CD4-positive, alpha-beta T cell treated with Interleukin-4 for 1 hour (primary cell): ENCODE measurements around the gene TTC34.
A peak's percentile ranks its signal among the peaks of the same experiment; 100 is the strongest.

ENCODE experiments used
- DNase-seq, 2 donors: peaks; one replicate each; pipeline ENCODE4 v3.0.0-alpha.2; 2020 to 2022

Gene TTC34

DNA sequence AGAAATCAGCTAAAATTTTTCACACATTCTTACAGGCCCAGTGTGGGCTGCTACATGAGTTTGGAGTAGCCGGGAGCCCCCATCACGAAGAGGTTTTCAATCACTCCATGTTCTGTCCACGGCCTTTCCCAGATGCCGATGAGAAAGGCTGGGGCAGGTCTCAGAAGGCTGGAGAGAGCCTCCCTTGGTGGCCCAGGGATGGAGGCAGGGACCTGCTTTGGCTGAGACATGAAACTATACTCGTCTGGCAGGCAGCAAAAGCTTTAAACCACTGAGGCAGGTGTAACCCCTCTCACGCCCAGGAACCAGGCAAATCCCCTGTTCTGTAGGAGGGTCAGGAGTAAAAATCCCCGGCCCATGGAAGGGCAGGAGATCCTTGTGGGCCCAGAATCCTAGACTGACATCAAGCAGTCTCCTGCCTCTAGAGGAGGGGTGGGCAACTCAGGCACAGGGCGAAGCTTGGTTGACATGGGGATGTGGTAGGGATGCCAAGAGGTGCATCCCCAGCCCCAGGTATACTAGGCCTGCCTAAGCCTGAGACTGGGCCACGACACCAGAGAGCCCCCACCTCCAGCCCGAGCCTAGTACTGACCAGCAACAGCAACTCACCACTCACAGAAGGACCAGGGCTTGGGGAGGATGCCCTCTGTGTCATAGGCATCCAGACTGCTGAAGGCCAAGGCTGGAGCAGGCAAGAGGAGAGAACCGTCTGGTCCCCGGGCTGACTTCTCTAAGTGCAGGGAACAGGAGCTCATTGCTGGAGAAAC lies 177.7 kb downstream of the TTC34 start:
- DNase-seq: no peak

DNA sequence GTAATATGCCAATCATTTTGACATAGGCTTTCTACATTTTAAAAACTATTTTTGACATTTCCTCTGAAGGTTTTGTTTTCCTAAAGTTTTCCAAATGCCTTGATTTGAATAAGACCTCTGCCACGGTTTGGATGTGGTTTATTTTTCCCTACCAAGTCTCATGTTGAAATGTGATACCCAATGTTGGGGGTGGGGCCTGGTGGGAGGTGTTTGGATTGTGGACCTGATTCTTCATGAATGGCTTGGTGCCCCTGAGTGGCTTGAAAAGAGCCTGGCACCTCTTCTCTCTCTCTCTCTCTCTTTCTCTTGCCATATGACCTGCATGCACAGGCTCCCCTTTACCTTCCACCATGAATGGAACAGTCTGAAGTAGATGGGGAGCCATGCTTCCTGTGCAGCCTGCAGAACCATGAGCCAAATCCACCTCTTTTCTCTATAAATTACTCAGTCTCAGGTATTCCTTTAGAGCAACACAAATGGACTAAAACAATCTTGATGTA lies 183.5 kb downstream of the TTC34 start:
- DNase-seq: no peak

DNA sequence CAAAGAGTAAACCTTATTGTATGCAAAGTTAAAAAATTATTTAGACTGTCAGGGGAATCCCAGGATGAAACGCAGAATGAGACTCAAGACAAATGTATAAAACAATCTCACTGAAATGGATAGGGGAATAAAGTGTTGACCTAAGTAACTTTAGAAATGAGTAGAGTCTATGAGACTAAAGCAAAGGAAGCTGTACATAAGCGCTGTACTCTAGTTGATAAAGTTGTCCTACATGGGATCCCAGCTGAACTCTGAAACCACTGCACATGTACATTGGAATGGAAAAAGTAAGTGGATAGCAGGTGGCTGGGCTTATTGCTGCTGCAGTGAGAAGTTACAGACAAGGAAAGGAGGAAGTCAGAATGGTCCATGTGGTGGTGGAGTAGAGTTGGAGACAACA lies 187.3 kb downstream of the TTC34 start:
- DNase-seq: no peak

DNA sequence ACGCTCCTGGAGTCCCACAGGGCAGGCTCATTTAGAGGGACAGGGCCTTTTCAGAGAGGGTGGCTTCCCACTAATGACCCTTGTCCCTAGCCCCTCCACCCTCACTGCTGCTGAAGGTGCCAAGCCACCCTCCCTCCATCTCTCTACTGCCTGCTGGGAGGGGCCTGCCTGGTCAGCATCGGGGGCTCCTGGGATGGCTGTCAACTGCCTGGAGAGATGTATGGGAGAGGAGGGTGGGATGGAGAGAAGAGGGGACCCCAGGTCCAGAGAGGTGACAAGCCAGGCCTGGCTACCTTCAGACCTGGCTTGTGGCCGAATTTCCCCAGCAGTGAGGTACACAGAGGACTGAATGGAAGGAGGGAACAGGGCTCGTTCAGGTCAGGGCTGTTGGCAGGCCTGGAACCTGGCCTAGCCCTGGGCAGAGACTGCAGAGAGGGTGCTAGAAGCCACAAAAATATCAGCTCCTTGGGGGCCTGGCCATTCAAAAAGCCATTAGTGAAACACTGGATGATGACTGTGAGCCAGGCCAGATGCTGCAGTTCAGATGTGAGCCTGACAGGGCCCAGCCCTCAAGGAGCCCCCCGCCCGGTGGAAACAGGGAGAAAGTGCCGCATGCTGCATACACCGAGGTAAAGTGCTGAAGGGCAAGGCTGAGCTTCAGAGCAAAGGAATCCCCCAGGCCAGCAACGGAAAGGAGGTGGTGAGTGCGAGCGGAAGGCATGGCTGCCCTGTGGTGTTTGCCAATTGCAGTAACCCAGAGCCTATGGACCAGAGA lies 188.7 kb downstream of the TTC34 start:
- no peak for DNase-seq

DNA sequence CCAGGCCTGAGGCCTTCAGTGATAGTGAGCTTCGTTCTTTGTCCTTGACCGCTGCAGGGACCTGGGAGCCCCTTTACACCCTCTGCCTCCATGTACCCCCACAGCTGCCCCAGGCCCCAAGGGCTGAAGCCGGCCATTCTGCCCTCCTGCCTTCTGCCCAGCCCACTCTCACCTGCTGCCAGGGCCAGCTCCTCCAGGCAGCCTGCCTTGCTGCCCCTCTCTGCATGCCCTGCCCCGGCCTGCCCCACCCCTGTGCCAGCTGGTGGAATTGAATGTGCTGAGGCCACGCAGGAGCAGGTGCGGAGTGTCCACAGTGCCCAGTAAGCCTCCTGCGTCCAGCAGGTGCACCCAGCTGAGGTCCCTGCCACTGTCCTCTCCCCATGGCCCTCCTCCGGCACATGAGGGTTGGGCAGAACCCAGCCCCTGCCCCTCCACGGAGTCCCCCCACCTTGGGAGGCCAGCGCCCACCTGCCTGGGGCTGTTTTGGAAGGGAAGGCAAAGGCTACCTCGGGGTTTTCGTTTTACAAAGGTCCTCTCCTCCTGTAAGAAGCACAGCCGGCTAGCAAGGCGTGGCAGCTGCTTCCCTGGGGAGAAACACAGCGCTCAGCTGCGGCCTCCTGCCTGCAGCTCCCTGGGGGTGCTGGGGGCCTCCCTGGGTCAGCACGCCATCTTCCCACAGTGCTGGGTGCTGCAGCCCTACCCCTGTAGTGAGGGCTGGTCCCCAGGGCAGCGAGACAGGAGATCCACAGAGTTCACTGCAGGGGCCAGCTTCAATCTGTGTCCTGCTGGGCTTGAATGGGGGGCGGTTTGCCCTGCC lies 189.7 kb downstream of the TTC34 start:
- DNase-seq: peak in 1 of 2 donors; percentile 9

DNA sequence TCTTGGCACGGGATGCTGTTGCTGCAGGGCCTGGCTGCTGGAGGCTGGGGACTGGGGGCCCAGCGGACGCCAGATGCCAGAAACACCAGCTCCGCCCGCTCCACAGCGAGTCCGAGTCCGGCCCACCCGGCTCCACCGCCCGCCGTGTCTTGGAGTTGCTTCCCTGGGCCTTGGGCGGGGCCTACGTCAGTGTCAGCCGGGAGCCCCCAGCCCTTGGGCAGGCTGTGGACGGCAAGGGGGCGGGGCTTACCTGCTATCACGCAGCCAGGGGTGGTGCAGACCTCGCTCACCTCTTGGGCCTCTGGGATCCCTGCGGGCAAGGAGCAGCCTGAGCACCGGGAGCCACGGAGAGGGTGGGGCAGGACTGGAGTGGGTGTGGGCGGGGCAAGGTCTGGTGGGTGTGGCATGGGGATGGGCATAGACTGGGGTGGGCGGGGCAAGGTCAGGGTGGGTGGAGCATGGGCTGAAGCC lies 190.4 kb downstream of the TTC34 start:
- DNase-seq: peak in 1 of 2 donors; percentile 14

DNA sequence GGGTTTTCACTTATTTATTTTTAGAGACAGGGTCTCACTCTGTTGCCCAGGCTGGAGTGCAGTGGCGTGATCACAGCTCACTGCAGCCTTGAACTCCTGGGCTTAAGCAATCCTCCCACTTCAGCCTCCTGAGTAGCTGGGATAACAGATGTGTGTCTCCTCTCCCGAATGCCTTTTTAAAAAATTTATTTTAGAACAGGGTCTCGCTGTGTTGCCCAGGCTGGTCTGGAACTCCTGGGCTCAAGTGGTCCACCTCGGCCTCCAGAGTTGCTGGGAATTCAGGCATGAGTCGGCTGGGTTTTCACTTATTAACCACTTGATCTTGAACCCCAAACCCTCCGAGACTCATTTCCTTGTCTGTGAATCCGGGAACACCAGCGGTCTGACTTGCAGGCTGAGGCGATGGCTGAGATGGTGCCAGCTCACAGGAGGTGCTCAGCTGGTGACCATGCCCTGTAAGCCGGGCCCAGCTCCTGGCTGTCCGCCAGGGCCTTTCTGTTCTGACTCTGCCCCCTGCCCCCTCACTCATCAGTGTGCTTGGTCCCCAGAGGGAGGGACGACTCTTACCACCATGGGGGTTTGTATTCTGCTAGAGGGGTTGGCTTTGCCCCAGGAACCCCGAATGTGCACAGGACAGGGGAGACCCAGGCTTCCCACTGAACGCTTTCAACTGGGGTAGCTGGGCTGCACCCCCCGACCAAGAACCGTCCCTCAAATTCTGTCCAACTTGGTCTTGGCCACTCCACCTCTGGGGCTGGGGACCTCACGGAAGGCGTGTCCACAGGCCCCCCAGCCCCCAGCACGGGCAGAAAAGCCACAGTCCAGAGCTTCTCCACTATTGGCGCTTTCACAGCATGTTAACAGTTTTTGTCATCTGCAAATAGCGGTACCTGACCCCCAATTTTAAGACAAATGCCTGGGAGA lies 191.2 kb downstream of the TTC34 start:
- peak in 1 of 2 donors; percentile 3 for DNase-seq

DNA sequence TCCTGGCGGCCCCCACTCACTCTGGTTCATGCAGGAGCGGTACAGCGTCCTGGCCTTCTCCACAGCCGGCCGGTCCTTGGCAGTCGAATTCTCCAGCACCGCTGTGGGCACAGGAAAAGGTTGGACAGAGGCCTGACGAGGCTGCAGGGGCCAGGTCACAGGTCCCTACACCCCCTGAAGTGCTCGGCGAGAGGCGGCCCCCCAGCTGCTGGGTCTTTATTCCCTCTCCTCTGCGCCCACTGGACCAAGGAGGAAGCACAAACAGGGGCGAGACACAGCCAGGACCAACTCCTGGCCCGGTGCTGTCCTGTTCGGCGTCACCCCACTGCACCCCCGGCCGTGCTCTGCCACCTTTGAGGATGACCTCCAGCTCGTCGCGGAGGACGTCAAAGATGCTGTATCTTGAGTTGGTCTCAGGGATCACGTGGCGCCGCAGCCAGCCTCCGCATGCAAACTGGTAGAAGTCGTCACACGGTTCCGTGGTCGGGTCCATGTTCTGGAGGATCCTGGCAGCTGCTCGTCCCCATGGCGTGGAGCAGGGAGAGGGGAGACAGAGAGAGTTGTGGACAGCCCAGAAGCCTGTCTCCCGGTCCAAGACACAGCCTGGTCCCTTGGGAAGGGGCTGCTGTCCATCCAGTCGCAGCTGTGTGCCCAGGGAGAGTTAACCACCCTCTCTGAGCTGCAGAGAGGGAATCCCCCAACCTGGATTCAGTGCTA lies 192.0 kb downstream of the TTC34 start:
- DNase-seq: peak in 1 of 2 donors; percentile 8

DNA sequence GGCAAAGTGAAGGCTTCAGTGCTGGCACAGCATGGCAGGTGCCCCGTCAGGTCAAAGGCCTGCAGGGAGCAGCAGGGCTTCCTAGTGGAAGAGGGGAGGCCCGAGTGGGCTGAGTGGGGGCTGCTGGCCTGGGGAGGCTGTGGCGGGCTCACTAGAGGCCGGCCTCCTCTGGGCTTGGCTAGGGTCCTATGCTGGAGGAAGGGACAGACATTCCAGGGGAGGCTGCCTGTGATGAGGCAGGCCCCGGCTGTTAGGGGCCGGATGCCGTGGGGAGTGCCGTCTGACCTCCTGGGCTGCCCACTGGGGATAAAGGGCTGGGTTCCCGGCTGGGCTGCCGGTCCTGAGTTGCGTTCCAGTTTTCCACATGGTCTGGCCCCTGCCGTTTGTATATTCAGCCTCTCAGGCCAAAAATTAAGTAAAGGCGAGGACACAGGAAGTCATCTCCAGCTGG lies 193.8 kb downstream of the TTC34 start:
- peak in 1 of 2 donors; percentile 8 for DNase-seq

DNA sequence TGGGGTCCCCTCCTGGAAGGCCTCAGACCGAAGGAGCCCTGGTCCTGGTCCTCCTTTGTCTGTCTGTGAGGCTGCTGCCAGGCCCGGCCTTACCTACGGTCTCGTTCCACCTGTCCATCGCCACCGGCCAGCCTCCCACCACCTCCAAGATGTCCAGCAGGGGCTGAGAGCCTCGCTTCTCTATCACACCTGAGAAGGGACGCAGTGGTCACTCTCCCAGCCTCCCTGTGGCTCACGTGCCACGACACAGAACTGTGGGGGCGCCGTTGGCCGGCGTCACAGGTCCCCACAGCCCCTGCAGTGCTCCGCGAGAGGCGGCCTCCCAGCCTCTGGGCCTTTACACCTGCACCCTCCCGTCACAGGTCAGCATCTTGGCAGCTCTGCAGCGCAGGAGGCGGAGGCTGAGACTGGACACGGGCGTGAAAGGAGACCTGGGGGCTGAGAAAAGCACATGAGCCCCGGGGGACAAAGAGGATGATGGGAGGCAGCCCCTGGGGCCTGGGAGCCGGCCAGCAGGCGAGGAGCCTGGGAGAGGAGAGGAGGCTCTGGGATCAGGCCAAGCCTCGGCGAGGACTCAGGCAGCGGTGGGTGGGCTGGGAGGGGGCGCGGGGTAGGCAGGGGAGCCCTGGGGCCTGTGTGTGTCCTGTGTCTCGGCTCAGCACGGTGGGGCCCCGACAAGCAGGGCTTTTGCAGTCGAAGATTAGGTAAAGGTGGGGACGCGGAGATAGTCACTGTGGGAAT lies 194.4 kb downstream of the TTC34 start:
- DNase-seq: peak in 1 of 2 donors; percentile 9

DNA sequence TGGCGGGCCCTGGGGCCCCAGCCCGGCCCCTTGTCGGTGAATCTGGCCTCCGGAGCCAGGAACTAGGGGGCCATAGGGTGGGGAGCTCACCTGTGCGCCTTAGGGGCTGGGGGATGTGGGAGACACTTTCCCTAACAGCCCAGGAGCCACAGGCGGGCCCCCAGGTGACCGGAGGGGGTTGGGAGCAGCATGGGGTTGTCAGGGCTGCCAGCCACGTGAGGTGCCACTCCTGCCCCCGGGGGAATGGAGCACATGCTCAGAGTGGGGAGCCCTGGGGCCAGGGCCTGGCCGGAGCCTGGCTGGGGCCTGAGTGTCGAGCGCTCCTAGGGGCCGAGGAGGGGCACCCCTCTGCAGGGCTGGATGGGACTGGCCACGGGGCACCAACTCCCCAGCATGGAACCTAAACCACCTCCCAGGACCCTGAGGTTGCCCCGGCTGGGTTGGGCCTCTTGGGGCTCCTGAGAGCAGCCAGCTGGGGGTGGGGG lies 195.1 kb downstream of the TTC34 start:
- DNase-seq: peak in 1 of 2 donors; percentile 6

DNA sequence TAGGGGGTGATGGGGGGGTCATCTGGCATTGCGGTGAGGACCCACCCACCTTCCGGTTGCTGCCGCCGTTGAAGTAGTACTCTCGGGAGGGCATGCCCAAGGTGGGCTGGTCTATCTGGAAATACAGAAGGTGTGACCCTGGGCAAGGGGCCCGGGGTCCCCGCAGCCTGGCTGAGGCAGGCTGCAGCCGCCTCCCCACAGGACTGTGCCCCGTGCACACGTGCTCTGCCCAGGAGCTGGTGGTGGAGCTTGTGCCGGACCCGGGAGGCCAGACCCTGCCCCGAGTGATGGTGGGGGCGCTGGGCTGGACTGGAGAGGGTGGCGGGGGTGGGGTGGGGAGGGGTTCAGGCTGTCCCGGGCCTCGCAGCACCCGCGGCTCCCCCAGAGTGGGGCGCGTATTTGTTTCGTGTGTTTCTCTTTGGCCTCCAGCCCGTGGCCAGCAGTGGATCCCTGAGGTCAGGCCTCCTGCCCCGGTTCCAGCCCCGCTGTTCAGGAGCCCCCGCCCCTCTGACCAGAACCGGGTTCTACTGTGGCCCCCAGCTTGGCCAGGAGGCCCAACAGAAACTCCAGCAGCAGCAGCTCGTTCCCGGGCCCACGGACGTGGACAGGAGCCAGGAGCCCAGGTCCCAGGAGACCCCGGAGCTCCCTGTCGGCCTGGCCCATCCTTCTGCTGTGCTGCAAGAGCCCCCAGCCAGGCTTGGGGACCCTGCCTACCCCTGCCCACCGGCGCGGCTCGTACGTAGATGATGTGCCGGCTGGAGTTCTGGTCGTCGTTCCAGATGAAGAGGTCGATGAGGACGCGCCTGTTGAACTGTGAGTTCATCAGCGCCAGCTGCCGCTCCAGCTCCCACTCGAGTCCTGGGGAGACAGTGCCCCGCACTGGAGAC lies 195.7 kb downstream of the TTC34 start:
- peak in 1 of 2 donors; percentile 6 for DNase-seq

DNA sequence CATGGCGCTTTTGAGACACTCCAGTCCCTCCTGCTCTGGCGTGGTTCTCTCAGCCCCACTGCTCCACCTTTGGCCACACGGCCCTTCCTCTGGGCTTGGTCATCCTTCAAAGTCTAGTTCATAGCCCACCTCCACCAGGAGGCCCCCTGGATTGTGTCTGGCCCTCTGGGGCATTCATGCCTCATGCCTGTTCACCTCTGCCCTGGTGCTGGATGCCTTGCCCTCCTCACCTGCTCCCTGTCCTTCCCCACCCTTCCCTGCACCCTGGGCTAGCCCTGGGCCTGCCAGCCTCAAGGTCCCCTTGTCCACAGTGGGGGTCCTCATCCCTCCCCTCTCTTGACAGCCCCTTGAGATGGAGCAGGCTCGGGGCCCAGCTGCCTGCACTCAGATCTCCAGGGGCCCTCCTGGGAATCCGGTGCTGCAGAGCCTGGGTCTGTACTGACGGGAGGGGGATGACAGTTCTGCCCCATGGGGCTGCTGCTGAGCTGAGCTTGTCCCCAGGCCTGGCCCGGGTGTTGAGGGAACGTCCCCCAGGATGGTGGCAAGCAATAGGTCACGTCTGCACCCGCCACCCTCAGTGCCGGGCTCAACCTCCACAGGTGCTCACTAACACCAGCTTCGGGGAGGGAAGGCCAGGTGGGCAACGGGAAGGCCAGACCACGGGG lies 196.5 kb downstream of the TTC34 start:
- DNase-seq: peak in 1 of 2 donors; percentile 6

DNA sequence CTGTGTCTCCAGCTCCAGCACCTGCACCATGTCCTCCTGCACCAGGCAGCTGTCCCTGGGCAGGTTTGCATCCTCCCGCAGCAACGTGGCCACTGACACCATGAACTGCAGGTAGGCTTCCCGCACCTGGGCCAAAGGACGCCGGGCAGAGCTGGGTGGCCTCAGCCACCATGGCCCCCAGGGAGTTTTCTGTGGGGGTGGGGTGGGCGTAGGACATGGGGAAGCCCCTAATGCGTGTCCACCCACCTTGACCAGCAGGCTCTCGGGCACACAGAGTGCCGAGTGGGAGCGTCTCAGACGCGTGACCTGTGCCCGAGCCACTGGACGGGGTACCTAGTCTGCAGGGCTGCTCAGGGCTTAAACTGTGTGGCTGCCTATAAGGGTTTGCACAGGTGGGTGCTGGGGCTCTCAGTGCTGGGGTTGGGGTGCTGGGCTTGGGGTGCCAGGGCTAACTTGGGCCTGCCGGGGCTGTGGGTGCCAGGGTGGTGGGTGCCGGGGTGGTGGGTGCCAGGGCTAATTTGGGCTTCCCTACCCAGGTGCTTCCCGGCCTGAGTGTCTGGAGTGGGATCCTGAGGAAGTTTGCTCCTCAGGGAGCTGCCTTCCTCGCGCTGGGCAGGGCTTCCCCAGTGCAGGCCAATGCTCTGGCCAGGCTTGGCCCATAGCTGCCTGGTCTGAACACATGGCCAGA lies 197.2 kb downstream of the TTC34 start:
- DNase-seq: peak in 1 of 2 donors; percentile 3

DNA sequence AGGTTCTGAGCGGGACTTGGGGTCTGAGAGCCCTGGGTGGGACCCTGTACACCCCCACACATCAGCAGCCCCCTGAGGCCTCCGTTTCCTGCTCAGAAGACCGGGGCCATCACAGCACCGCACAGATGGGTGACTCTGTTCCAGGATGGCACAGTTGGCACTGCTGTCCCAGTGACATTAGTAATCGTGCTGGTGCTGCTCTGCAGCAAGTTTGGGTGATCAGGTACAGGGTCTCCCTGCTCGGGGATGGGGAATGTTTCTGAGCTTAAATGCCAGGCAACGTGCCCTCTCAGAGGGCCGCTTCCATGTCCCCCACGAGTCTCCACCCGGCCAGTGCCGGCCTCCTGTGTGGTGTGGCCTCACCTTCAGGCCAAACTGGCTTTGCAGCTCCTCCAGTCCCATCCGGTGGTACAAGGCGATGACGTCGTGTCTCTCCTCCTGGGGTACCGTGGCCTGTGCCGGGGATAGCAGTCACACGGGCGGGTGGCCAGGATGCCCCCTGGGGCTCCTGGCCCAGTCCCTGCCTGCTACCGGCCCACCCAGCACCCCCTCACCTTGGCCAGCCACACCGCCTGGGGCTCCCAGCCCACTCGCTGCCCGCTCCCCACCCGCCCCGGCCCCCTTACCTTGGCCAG lies 197.9 kb downstream of the TTC34 start:
- peak in 1 of 2 donors; percentile 8 for DNase-seq

DNA sequence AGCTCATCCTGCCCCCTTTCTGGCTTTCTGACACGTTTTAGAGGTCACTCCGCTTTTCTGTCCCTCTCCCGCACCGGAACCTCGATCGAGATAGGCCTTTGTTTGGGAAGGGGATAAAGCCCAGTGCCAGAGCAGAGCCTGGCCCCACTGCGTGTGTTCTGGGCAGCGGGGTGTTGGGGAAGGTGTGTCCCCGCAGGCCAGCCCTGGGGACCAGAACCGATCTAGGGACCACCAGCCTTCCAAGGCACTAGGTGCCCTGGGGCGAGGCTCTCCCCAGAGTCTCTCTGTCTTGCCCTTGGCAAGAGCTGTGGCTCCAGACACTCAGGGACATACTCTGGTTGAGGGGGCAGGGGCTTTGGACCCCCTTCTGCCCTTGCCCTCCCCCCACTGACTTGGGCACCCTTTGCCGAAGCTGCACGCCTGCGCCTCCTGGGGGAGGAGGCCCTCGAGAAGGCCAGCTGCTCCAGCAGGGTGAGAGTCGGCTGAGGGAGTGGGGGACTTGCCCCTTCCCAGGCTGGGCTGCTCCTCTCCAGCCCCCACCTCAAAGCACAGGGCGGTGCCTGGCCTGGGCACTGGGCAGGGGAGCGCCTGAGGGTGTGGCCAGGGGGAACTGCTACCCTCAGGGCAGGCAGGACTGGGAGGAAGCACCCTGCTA lies 198.5 kb downstream of the TTC34 start:
- peak in 1 of 2 donors; percentile 4 for DNase-seq
